MM.1S (cell line): Measurements from ENCODE around the gene LRWD1.
"Not testable (repeated sequence)": the region's sequence is repeated elsewhere in the genome, so short reads cannot be mapped to it uniquely, and the experiment has no call there.

Experiments
- DNase-seq: peaks from one replicate; pipeline ENCODE4 v3.0.0-alpha.2; 2015
- H2AFZ ChIP-seq: fragments of 300-600 bp; sonication (generic); 2 replicates; pipeline ENCODE4 v1.6.0; 2016; ENCODE audit warnings: antibody characterized with exemption, low read length
- H3F3A ChIP-seq: fragments of 300-600 bp; sonication (generic); 2 replicates; pipeline ENCODE4 v1.6.1; 2016; ENCODE audit warnings: mild to moderate bottlenecking, antibody characterized with exemption, low read length, moderate library complexity, mixed read lengths; ENCODE audit not compliant: insufficient read depth
- H3K27ac ChIP-seq: fragments of 300-600 bp; sonication (generic); 2 replicates; pipeline ENCODE4 v1.5.1; 2016; ENCODE audit warnings: mild to moderate bottlenecking, low read length
- H3K27me3 ChIP-seq: fragments of 300-600 bp; sonication (generic); replicated peaks from 2 replicates; pipeline ENCODE4 v1.6.0; 2016; ENCODE audit warnings: low read length; ENCODE audit not compliant: insufficient read depth
- H3K36me3 ChIP-seq: fragments of 300-600 bp; sonication (generic); replicated peaks from 2 replicates; pipeline ENCODE4 v1.6.1; 2016; ENCODE audit warnings: mild to moderate bottlenecking, low read length, mixed read lengths; ENCODE audit not compliant: insufficient read depth
- H3K4me1 ChIP-seq: fragments of 300-600 bp; sonication (generic); 2 replicates; pipeline ENCODE4 v1.6.1; 2016; ENCODE audit warnings: low read length, mixed read lengths
- H3K4me2 ChIP-seq: fragments of 300-600 bp; sonication (generic); 2 replicates; pipeline ENCODE4 v1.6.0; 2016; ENCODE audit warnings: low read depth, low read length
- H3K4me3 ChIP-seq: fragments of 300-600 bp; sonication (generic); 2 replicates; pipeline ENCODE4 v1.5.1; 2016; ENCODE audit warnings: low read length, mixed read lengths
- H3K79me2 ChIP-seq: fragments of 300-600 bp; sonication (generic); 2 replicates; pipeline ENCODE4 v1.6.1; 2016; ENCODE audit warnings: mixed run types, low read length, mixed read lengths
- H3K9ac ChIP-seq: fragments of 300-600 bp; sonication (generic); 2 replicates; pipeline ENCODE4 v1.6.1; 2016; ENCODE audit warnings: low read length, mixed read lengths
- H3K9me2 ChIP-seq: fragments of 300-600 bp; sonication (generic); replicated peaks from 2 replicates; pipeline ENCODE4 v1.6.1; 2016; ENCODE audit warnings: mild to moderate bottlenecking, low read length, mixed read lengths; ENCODE audit not compliant: insufficient read depth
- H3K9me3 ChIP-seq: fragments of 300-600 bp; sonication (generic); replicated peaks from 2 replicates; pipeline ENCODE4 v1.6.1; 2016; ENCODE audit warnings: mild to moderate bottlenecking, low read length, mixed read lengths; ENCODE audit not compliant: insufficient read depth
- H4K20me1 ChIP-seq: fragments of 300-600 bp; sonication (generic); 2 replicates; pipeline ENCODE4 v1.6.1; 2016; ENCODE audit warnings: mild to moderate bottlenecking, low read length, moderate library complexity, mixed read lengths; ENCODE audit not compliant: insufficient read depth

Gene LRWD1

GRCh38 chr7:102516951-102517350 lies 52.2 kb downstream of the LRWD1 start:
- not testable (repeated sequence) for H3K4me2 ChIP-seq, H3K9ac ChIP-seq, H2AFZ ChIP-seq, H3K9me3 ChIP-seq, H3K36me3 ChIP-seq, H3K4me1 ChIP-seq, H3K27ac ChIP-seq, H4K20me1 ChIP-seq, DNase-seq, H3K27me3 ChIP-seq, H3K79me2 ChIP-seq, H3F3A ChIP-seq, H3K9me2 ChIP-seq, H3K4me3 ChIP-seq

DNA sequence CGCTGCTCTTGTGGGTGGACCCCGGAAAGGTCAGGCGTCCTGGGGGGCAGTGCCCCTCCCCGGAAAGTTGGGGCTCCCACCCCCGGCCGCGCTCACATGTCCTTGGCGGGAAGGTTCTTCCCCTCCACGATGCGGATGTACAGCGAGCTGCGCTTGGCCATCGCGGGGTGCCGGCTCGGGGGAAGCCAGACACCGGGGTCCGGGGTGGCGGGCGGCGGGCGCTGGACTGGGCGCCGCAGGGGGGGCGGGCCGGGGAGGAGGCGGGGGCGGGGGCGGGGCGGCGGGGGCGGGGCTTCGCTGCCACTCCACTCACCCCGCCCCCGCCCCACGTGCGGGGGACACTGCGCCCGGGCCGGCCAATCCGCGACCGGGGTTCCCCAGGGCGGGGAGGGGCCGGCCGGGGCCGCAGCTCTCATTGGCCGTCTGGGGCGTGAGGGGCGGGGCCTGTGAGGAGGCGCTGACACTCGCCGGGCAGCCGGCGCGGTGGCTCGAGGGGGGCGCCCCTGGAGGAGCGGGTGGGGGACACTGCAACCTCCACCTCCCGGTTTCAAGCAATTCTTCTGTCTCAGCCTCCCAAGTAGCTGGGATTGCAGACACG lies 52.9 kb downstream of the LRWD1 start, which contains the start of gene RASA4B:
TSS of gene RASA4B (minus strand) at position 228 of the 598 bp plus-strand sequence. CDS start at position 161, 67 bp downstream.
- not testable (repeated sequence) for H2AFZ ChIP-seq, H3K27ac ChIP-seq, H3K9me2 ChIP-seq, H3K4me2 ChIP-seq, H3K9ac ChIP-seq, H3K36me3 ChIP-seq, H3K9me3 ChIP-seq, H3F3A ChIP-seq, H3K4me1 ChIP-seq, H3K27me3 ChIP-seq, H4K20me1 ChIP-seq, H3K79me2 ChIP-seq
- peak within 1 kb of the TSS; percentile 39; the same call in 1 of the 2 replicates for H3K4me3 ChIP-seq
- DNase-seq = peak; percentile 19

- H3K4me3 ChIP-seq, H3F3A ChIP-seq, H3K4me2 ChIP-seq, H3K27me3 ChIP-seq, H3K4me1 ChIP-seq, H3K36me3 ChIP-seq, H3K9ac ChIP-seq, H3K9me3 ChIP-seq, H3K9me2 ChIP-seq, H2AFZ ChIP-seq, H4K20me1 ChIP-seq, H3K79me2 ChIP-seq, H3K27ac ChIP-seq, DNase-seq: not testable (repeated sequence)
These were observed 56.0 kb downstream of the LRWD1 start for GRCh38 chr7:102520797-102521196.
